Chondrocyte (in vitro differentiated cells): ENCODE measurements around the gene SEPTIN11. TPM values are rescaled to one million over a fixed set of nuclear protein-coding genes. Genes with fewer than 3 reads are reported as not detected.

ENCODE experiments used
- DNase-seq: peaks from one replicate; pipeline ENCODE4 v3.0.0; 2021; ENCODE audit warnings: mixed read lengths, low spot score
- H3K27ac Mint-ChIP-seq: one replicate; pipeline ENCODE4 v1.8.0; 2021; ENCODE audit warnings: mild to moderate bottlenecking, moderate library complexity, mixed read lengths; ENCODE audit not compliant: unreplicated experiment
- H3K27me3 Mint-ChIP-seq: 2 replicates; pipeline ENCODE4 v1.8.0; 2021; ENCODE audit warnings: low read depth, mixed read lengths
- H3K36me3 Mint-ChIP-seq: 2 replicates; pipeline ENCODE4 v1.8.0; 2021; ENCODE audit warnings: low read depth, mixed read lengths
- H3K4me1 Mint-ChIP-seq: 2 replicates; pipeline ENCODE4 v1.8.0; 2021; ENCODE audit warnings: low read depth, mild to moderate bottlenecking, mixed read lengths
- H3K4me3 Mint-ChIP-seq: one replicate; pipeline ENCODE4 v1.8.0; 2021; ENCODE audit warnings: mild to moderate bottlenecking, moderate library complexity, mixed read lengths; ENCODE audit not compliant: unreplicated experiment
- H3K9me3 Mint-ChIP-seq: 2 replicates; pipeline ENCODE4 v1.8.0; 2021; ENCODE audit warnings: low read depth, mixed read lengths
- total RNA-seq: library from RNA; stranded (reverse); gene quantifications from 3 replicates; pipeline ENCODE4 v1.2.1, GENCODE V29; 2021
- TF ChIP-seq, protein P1 (sequence below): fragments of 200-600 bp; sonication (generic); IDR thresholded peaks from 2 replicates; pipeline ENCODE4 v1.5.0; 2021; ENCODE audit warnings: antibody characterized with exemption, mild to moderate bottlenecking, moderate library complexity

Gene SEPTIN11
- total RNA-seq, 1 donor from 2014 or later = 718 TPM

DNA sequence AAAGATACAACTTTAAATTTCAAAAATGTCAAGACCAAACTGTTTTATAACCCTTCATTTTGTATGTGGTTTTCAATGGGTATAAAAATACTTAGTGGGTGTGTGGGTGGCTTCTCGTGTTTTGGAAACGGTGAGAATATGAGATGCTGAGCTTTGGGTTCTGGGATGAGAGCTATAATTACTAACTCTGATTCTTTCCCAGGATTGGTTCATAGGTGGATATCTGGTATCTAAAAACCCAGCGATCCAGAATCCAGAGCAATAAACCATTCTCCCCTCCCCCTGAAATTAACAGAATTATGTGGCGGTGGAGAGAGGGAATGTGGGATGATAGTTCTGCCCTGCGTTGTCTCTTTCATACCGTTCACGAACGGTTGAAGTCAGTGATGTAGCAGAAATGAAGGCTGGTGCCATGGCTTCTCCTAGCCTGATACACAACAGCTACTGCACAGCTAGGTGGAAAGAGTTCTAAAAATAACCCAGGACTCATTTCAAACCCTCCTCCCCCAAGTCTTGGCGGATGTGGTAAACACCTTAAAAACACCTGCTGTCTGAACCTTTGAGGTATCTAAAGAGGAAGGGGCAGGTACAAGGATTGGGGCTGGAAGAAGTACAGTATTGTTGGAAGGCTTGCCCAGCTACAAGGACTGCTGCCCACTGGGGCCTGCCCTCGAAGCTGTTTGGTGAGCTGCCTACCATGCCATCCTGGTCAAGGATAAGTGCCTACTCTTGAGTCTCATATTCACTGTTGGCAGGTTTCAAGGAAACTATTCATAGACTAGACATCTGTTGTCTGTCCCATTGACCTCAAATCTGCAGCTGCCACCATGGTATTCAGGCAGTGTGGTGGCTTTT is 44.5 kb downstream of the SEPTIN11 start:
- Mint-ChIP-seq H3K4me1 (peaks cover 81% of the 10 kb centered on the region), H3K4me3 (no peak overlapping the region), H3K27ac (peak overlapping the region; percentile 61), H3K36me3 (peaks cover 47% of the 10 kb centered on the region), H3K9me3 (peaks cover 8% of the 10 kb centered on the region), H3K27me3 (no peaks in the 10 kb centered on the region)
- TF ChIP-seq, protein P1, sequence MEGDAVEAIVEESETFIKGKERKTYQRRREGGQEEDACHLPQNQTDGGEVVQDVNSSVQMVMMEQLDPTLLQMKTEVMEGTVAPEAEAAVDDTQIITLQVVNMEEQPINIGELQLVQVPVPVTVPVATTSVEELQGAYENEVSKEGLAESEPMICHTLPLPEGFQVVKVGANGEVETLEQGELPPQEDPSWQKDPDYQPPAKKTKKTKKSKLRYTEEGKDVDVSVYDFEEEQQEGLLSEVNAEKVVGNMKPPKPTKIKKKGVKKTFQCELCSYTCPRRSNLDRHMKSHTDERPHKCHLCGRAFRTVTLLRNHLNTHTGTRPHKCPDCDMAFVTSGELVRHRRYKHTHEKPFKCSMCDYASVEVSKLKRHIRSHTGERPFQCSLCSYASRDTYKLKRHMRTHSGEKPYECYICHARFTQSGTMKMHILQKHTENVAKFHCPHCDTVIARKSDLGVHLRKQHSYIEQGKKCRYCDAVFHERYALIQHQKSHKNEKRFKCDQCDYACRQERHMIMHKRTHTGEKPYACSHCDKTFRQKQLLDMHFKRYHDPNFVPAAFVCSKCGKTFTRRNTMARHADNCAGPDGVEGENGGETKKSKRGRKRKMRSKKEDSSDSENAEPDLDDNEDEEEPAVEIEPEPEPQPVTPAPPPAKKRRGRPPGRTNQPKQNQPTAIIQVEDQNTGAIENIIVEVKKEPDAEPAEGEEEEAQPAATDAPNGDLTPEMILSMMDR = no peak
- DNase-seq = no peak

DNA sequence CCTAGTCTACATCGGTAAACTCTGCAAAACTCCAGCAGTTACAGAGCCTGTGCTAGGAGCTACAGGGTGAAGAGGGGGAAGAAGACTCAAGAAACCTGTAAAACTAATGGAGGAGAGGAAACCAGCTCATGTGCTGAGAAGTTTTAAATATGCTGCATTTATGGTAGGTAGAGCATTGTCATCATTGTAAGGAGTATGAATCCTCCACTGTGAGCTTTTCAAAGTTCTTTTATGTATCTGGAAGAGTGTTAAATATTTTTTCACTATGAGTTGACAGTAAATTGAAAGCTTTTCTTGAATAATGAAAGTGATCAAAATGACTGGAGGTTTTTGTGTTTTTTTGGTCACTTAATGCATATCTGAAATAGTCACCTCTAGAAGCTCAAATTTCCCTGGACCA is 46.2 kb downstream of the SEPTIN11 start:
- Mint-ChIP-seq H3K4me3 (no peak overlapping the region), H3K27ac (peak overlapping the region; percentile 89), H3K27me3 (no peaks in the 10 kb centered on the region), H3K9me3 (peaks cover 5% of the 10 kb centered on the region), H3K4me1 (peaks cover 83% of the 10 kb centered on the region), H3K36me3 (peaks cover 48% of the 10 kb centered on the region)
- no peak for DNase-seq
- TF ChIP-seq, protein P1 = no peak

DNA sequence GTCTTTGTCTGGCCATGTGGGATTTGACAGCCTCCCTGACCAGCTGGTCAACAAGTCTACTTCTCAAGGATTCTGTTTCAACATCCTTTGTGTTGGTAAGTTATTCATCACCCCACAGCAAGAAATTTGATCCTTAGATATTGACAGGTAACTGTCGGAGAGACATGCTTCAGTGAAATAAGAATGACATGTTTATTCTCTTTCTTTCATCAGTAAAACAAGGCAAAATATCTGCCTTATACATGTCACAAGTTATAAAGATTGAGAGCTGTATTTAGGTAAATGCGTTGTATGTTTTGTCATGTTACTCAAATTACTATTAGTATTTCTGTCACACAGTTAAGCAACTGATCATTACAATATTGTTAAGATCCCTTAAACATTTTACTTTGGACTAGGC is 46.9 kb downstream of the SEPTIN11 start:
- peaks cover 48% of the 10 kb centered on the region for H3K36me3 Mint-ChIP-seq
- H3K27ac Mint-ChIP-seq = peak overlapping the region; percentile 89
- TF ChIP-seq, protein P1 = no peak
- peaks cover 83% of the 10 kb centered on the region for H3K4me1 Mint-ChIP-seq
- no peaks in the 10 kb centered on the region for H3K27me3 Mint-ChIP-seq
- H3K9me3 Mint-ChIP-seq = peaks cover 5% of the 10 kb centered on the region
- no peak overlapping the region for H3K4me3 Mint-ChIP-seq
- no peak for DNase-seq

DNA sequence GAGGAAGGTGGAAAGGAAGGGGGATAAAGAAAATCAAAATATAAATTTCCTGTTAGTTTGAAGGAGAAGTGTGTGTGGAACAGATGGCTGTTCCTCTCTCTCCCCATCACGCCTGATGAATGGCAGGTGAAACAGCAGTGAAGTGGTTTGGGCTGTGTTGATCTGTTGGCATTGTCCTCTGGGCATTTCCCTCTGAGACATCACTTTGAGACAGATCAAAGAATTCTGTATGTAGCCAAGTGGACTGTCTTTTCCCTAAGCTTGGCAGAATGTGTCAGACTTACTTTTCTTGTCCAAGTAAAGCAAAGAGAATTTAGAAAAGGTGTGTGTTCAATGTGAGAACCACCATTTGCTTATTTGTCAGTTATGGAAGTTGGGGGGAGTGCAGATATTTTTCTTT is 47.5 kb downstream of the SEPTIN11 start:
- Mint-ChIP-seq H3K4me1 (peaks cover 83% of the 10 kb centered on the region), H3K27me3 (no peaks in the 10 kb centered on the region), H3K4me3 (no peak overlapping the region), H3K36me3 (peaks cover 48% of the 10 kb centered on the region), H3K9me3 (peaks cover 5% of the 10 kb centered on the region), H3K27ac (peak overlapping the region; percentile 36)
- DNase-seq = no peak
- TF ChIP-seq, protein P1 = no peak

DNA sequence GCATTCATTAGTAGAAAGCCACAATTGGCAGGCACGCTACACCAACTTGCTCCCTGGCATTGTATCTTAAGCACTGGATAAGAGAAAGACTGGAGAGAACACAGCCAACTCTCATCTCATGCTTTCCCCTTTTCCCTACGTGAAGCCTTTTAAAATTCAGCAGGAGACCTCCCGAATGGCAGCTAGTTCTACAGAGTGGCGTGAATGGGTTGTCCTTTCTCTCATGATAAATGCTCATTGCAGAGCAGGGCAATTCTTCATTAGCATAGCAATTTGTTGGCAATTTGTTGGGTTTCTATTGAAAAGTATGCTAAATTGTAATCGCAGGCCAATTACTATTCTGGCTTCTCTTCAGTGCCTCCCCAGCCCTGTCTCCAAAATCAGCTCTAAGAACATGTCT is 48.0 kb downstream of the SEPTIN11 start:
- H3K4me1 Mint-ChIP-seq = peaks cover 83% of the 10 kb centered on the region
- peaks cover 5% of the 10 kb centered on the region for H3K9me3 Mint-ChIP-seq
- peaks cover 48% of the 10 kb centered on the region for H3K36me3 Mint-ChIP-seq
- no peak overlapping the region for H3K4me3 Mint-ChIP-seq
- DNase-seq = no peak
- H3K27ac Mint-ChIP-seq = peak overlapping the region; percentile 36
- TF ChIP-seq, protein P1 = no peak
- no peaks in the 10 kb centered on the region for H3K27me3 Mint-ChIP-seq
